Fibroblast of skin of right quadriceps (primary cell): ENCODE data around the gene SH2B3.
A peak's percentile ranks its signal among the peaks of the same experiment; 100 is the strongest.

Source experiments
- DNase-seq: peaks from one replicate; pipeline ENCODE4 v3.0.0-alpha.2; 2013

The SH2B3 gene

GRCh38 chr12:111467092-111467856 is 61.6 kb downstream of the SH2B3 start:
- DNase-seq: no peak

- DNase-seq: peak; percentile 20
Observed at GRCh38 chr12:111467857-111468241, 62.1 kb downstream of the SH2B3 start.

- no peak for DNase-seq
Observed at GRCh38 chr12:111469401-111469800, 63.7 kb downstream of the SH2B3 start.

- DNase-seq: no peak
Observed at GRCh38 chr12:111471236-111471635, 65.5 kb downstream of the SH2B3 start.

- DNase-seq: no peak
Observed at GRCh38 chr12:111482462-111482861, 76.7 kb downstream of the SH2B3 start.

GRCh38 chr12:111488271-111488670 is 82.5 kb downstream of the SH2B3 start:
- no peak for DNase-seq

- no peak for DNase-seq
Observed at GRCh38 chr12:111488798-111489197, 83.1 kb downstream of the SH2B3 start.

GRCh38 chr12:111492979-111493378 is 87.3 kb downstream of the SH2B3 start:
- DNase-seq: peak; percentile 8

- no peak for DNase-seq
Observed at GRCh38 chr12:111494676-111495075, 89.0 kb downstream of the SH2B3 start.
